Mucosa of descending colon (tissue), 3 donors: Measurements from ENCODE around the gene NBPF8. TPM values are rescaled to one million over a fixed set of nuclear protein-coding genes. Genes with fewer than 3 reads are reported as not detected.
"Not testable (repeated sequence)": the region's sequence is repeated elsewhere in the genome, so short reads cannot be mapped to it uniquely, and the experiment has no call there.

Experiments
- ATAC-seq: fragments of 200-7000 bp; cut with Tn5 transposase; one replicate; pipeline ENCODE4 v1.9.1; 2020; ENCODE audit warnings: mild to moderate bottlenecking, moderate library complexity
- DNase-seq, 3 donors: peaks; one replicate each; pipeline ENCODE4 v3.0.0-alpha.2; 2020
- H3K36me3 ChIP-seq: fragments of 200-600 bp; one replicate; pipeline ENCODE4 v1.8.0; 2021; ENCODE audit warnings: low read depth, mild to moderate bottlenecking
- H3K4me1 ChIP-seq: fragments of 200-600 bp; one replicate; pipeline ENCODE4 v1.8.0; 2021; ENCODE audit warnings: low read depth, mild to moderate bottlenecking
- H3K4me3 ChIP-seq: fragments of 200-600 bp; one replicate; pipeline ENCODE4 v1.8.0; 2021; ENCODE audit warnings: mild to moderate bottlenecking
- H3K9me3 ChIP-seq: fragments of 200-600 bp; one replicate; pipeline ENCODE4 v1.8.0; 2021; ENCODE audit warnings: mild to moderate bottlenecking
- intact Hi-C, 2 donors: fragments of 100-400 bp; cut with DNase I in 1 of 2; cut with micrococcal nuclease in 1 of 2; formaldehyde crosslinking; loops; one replicate each; pipeline versions ENCODE4 v1.11.0 to v1.11.1; 2022; cut with DNase I, micrococcal nuclease
- total RNA-seq, 3 donors: library from RNA; stranded (reverse); fragmentation: NEBNext Ultra II Directional in 2 of 3; extraction: Animal tissue kit (Norgen Biotek cat#: 25700) in 2 of 3; gene quantifications; one replicate each; pipeline versions ENCODE4 v1.2.1 to v1.2.4, GENCODE V29; 2021 to 2023
- donor health status: DM: no; HTN: no; CAD: no; lungs with moderate emphysema.
- donor health status: DM: no; HTN: no; CAD: no.
- donor health status: DM: no; HTN: yes; CAD: no.

NBPF8 gene
- total RNA-seq, 3 donors from 2014 or later = 3.1 to 11.6 (median 3.8) TPM

DNA sequence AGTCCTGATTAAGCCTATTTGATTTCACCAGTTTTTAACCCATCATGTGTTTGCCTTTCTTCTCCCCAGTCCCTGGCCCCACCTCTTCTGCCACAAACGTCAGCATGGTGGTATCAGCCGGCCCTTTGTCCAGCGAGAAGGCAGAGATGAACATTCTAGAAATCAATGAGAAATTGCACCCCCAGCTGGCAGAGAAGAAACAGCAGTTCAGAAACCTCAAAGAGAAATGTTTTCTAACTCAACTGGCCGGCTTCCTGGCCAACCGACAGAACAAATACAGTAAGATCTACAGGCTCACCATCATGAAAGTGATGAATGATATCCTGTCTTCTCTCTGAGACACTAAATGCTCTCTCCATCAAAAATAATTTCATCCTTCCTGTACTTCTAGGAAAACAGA is 34.3 kb downstream of the NBPF8 start:
- H3K4me1 ChIP-seq, ATAC-seq, H3K36me3 ChIP-seq, H3K4me3 ChIP-seq, intact Hi-C loops, H3K9me3 ChIP-seq: not testable (repeated sequence)
- DNase-seq = peak in 1 of 3 donors; percentile 2

Other genes starting within 250 kb of the NBPF8 start
- gene SEC22B, start 238.5 kb upstream of the NBPF8 start, total RNA-seq = 10 to 100 TPM; 25.0 to 29.2 (median 28.3) TPM